Measurements from ENCODE around the gene DOCK1.

The DOCK1 gene

GRCh38 chr10:127326883-127327282 lies 421.7 kb downstream of the DOCK1 start:
- no peak for TF ChIP-seq Cebpa-rat (IDR thresholded peaks at IDR 0.05)
- no peaks in the 10 kb centered on the region for H3K9me3 ChIP-seq
- H4K20me1 ChIP-seq = no peaks in the 10 kb centered on the region
- H3K4me1 ChIP-seq = no peaks in the 10 kb centered on the region
- H3K27ac ChIP-seq = no peak overlapping the region
- no peaks in the 10 kb centered on the region for H3K27me3 ChIP-seq
- H3K4me2 ChIP-seq = no peak overlapping the region
- H3K4me3 ChIP-seq = no peak overlapping the region
- no peaks in the 10 kb centered on the region for H3K36me3 ChIP-seq
- no peak overlapping the region for H3K9ac ChIP-seq

DNA sequence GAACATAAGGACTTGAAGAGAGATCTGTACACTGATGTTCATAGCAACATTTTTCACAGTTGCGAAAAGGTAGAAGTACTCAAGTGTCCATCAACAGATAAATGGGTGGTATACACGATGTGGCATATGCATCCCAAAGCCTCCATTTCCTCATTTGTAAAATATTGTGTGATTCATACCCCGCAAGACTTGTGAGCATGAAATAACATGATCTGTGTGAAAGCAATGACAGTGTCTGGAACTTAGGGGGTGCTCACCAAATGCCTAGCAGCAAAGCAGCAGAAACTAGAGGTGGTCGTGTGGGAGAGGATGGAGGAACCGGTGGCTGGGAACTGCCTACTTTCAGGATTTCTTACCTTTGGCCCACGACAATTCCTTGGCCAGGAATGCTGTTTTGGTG lies 426.5 kb downstream of the DOCK1 start:
- no peaks in the 10 kb centered on the region for H4K20me1 ChIP-seq
- no peak for TF ChIP-seq Cebpa-rat (IDR thresholded peaks at IDR 0.05)
- H3K27ac ChIP-seq = no peak overlapping the region
- H3K9ac ChIP-seq = no peak overlapping the region
- no peak overlapping the region for H3K4me2 ChIP-seq
- H3K27me3 ChIP-seq = no peaks in the 10 kb centered on the region
- no peaks in the 10 kb centered on the region for H3K36me3 ChIP-seq
- H3K4me1 ChIP-seq = no peaks in the 10 kb centered on the region
- no peak overlapping the region for H3K4me3 ChIP-seq
- H3K9me3 ChIP-seq = no peaks in the 10 kb centered on the region

GRCh38 chr10:127332631-127333030 lies 427.4 kb downstream of the DOCK1 start:
- Histone ChIP-seq H3K4me1 (no peaks in the 10 kb centered on the region), H3K9ac (no peak overlapping the region), H3K9me3 (no peaks in the 10 kb centered on the region), H3K4me2 (no peak overlapping the region), H3K36me3 (no peaks in the 10 kb centered on the region), H3K4me3 (no peak overlapping the region), H3K27ac (no peak overlapping the region), H4K20me1 (no peaks in the 10 kb centered on the region), H3K27me3 (no peaks in the 10 kb centered on the region)
- no peak for TF ChIP-seq Cebpa-rat (IDR thresholded peaks at IDR 0.05)

DNA sequence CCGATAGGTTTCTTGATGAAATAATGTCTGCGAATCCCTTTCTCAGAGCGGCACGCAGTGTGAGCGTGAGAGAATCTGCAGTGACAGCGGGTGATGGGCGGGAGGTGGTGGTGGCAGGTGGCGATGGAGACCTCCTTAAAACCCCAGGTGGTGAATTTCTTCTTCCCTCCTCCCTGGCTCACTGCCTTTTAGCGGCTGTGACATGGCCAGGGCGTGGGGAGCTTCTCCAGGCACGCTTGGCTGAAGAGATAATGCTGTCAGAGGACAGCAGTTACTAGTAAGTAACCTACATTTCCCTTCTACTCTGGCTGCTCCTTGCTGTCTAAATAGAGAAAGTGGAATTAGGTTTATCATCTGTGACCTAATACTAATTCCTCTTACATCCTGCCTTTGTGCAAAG lies 432.6 kb downstream of the DOCK1 start:
- Histone ChIP-seq H3K9me3 (no peaks in the 10 kb centered on the region), H3K4me2 (no peak overlapping the region)

GRCh38 chr10:127338399-127339110 lies 433.3 kb downstream of the DOCK1 start:
- TF ChIP-seq Cebpa-rat (IDR thresholded peaks at IDR 0.05) = no peak

More for the DNA sequence above, 432.6 kb downstream of the DOCK1 start:
- H3K4me3 ChIP-seq = no peak overlapping the region
- TF ChIP-seq Cebpa-rat (IDR thresholded peaks at IDR 0.05) = no peak
- no peak overlapping the region for H3K9ac ChIP-seq
- no peaks in the 10 kb centered on the region for H4K20me1 ChIP-seq
- H3K36me3 ChIP-seq = no peaks in the 10 kb centered on the region
- H3K27me3 ChIP-seq = no peaks in the 10 kb centered on the region
- peaks cover 5% of the 10 kb centered on the region; the same call in 1 of the 2 replicates for H3K4me1 ChIP-seq
- H3K27ac ChIP-seq = no peak overlapping the region

DNA sequence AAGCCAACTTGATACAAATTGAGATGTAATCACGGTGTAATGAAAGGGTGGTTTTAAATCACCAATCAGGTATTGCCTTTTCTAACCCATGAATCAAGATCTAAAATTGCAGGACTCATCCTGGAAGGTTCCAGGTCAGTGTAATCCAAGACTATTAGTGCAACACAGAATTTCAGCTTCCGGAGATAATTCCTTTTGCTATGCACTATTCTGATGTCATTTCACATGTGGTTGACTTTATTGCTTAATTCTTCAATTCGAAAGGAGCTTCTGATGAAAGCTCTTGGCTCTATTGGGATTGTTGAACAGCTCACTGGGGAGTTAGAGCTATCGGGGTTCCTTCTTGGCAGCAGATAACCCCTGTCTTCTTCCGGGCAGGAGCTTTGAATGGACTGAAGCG lies 438.6 kb downstream of the DOCK1 start:
- Histone ChIP-seq H3K27me3 (no peaks in the 10 kb centered on the region), H3K27ac (no peak overlapping the region), H3K4me3 (no peak overlapping the region), H3K9ac (no peak overlapping the region), H4K20me1 (no peaks in the 10 kb centered on the region), H3K36me3 (no peaks in the 10 kb centered on the region), H3K9me3 (no peaks in the 10 kb centered on the region), H3K4me2 (no peak overlapping the region), H3K4me1 (peaks cover 15% of the 10 kb centered on the region; the same call in 1 of the 2 replicates)
- no peak for TF ChIP-seq Cebpa-rat (IDR thresholded peaks at IDR 0.05)

More at GRCh38 chr10:127338399-127339110, 433.3 kb downstream of the DOCK1 start:
- no peak overlapping the region for H3K4me2 ChIP-seq
- no peak overlapping the region for H3K27ac ChIP-seq
- no peaks in the 10 kb centered on the region for H3K27me3 ChIP-seq
- H4K20me1 ChIP-seq = no peaks in the 10 kb centered on the region
- H3K4me1 ChIP-seq = peaks cover 5% of the 10 kb centered on the region; the same call in 1 of the 2 replicates
- H3K36me3 ChIP-seq = no peaks in the 10 kb centered on the region
- no peak overlapping the region for H3K4me3 ChIP-seq
- no peak overlapping the region for H3K9ac ChIP-seq
- no peaks in the 10 kb centered on the region for H3K9me3 ChIP-seq

DNA sequence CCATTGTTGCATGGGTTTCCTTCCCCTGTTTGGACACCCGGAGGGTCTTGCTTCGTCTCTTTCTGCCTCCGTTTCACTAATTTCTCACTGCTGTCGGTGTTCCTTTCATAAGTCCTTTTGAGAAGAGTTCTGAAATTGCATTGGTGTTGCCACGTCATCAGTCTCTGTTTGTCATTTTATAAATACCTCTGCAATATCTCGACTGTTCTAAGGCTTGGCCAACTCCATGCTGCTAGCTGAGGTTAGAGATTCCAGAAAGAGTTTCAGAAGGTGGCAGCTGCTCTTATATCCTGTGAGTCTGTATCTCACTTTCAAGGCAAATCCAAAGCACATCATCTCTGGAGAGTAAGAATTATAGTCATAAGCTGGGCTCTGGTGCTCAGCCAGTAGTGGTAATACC lies 439.1 kb downstream of the DOCK1 start:
- Histone ChIP-seq H3K4me2 (no peak overlapping the region), H3K4me3 (no peak overlapping the region), H4K20me1 (no peaks in the 10 kb centered on the region), H3K9me3 (no peaks in the 10 kb centered on the region), H3K27me3 (no peaks in the 10 kb centered on the region), H3K9ac (no peak overlapping the region), H3K36me3 (no peaks in the 10 kb centered on the region), H3K4me1 (peaks cover 15% of the 10 kb centered on the region; the same call in 1 of the 2 replicates), H3K27ac (no peak overlapping the region)
- TF ChIP-seq Cebpa-rat (IDR thresholded peaks at IDR 0.05) = no peak

DNA sequence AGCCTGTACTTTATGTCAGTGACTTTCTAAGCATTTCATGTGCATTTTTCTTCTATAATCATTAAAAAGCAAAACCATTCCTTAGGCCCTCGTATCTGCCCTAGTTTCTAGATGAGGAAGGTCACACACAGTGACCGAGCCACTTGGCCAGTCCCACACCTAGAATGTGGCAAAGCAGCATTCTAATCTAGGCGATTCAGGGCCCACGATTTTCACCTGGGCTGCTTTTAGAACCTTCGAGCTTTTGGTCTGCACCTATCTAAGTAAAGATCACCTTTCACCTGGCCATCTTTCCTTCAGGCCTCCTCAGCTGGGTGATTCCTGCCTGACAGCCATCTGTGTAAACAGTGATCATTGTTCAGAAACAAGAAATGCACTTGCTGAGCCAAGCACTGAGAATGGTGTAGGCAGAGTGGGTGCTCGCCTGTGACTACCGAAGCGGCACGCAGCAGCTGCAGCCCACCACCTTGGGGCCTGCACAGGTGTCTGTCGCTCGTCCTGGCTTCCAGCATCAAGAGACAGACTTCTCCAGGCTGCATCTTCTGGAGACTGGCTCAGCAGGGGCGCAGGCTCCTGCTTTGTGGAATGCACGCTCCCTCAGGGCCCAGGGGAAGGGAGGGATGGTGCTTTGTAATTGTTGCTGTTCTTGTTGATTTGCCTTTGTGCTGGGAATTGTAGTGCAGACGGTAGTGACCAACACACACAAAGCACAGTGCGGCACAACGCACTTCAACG lies 440.2 kb downstream of the DOCK1 start:
- H3K4me2 ChIP-seq = no peak overlapping the region
- H3K9me3 ChIP-seq = no peaks in the 10 kb centered on the region
- H3K4me3 ChIP-seq = no peak overlapping the region
- H3K36me3 ChIP-seq = no peaks in the 10 kb centered on the region
- no peak for TF ChIP-seq Cebpa-rat (IDR thresholded peaks at IDR 0.05)
- H3K9ac ChIP-seq = no peak overlapping the region
- H3K27me3 ChIP-seq = no peaks in the 10 kb centered on the region
- no peak overlapping the region for H3K27ac ChIP-seq
- no peaks in the 10 kb centered on the region for H4K20me1 ChIP-seq
- H3K4me1 ChIP-seq = peaks cover 15% of the 10 kb centered on the region; the same call in 1 of the 2 replicates

GRCh38 chr10:127346604-127347003 lies 441.4 kb downstream of the DOCK1 start:
- Histone ChIP-seq H4K20me1 (no peaks in the 10 kb centered on the region), H3K9me3 (no peaks in the 10 kb centered on the region), H3K4me3 (no peak overlapping the region), H3K27ac (no peak overlapping the region), H3K36me3 (no peaks in the 10 kb centered on the region), H3K4me2 (no peak overlapping the region), H3K9ac (no peak overlapping the region), H3K27me3 (no peaks in the 10 kb centered on the region), H3K4me1 (peaks cover 22% of the 10 kb centered on the region)
- TF ChIP-seq Cebpa-rat (IDR thresholded peaks at IDR 0.05) = no peak

DNA sequence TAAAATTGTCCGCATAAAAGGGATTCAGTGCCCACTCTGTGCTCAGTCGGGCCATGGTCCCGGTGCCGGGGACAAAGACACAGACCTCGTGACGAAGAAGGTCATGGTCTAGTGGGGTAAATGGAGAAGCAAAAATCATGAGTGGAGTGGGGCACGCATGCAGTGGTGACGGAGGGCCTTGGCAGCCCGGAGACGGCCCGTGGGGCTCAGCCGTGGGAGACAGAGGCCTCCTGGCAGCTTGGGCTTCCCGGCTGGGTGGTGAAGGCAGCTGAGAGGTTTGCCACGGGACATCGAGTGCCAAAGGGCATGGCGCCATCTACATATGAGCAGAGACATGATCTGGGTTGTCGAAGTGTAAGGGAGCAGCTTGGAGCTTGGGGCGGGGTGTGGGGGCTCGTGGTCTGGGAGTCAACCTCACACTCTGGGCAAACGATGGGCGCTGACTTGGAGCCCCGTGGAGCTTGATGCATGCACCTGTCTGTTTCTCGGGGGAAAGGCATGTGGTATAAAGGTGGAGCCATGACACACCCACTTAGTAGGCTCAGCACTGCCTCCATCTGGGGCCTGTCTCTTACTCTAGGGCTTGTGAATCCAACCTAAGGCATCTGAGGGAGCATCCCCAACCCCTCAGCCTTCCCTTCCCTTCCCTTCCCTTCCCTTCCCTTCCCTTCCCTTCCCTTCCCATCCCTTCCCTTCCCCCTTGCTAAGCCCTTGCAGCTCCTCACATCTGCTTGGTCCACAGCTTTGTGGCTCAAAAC lies 442.2 kb downstream of the DOCK1 start:
- Histone ChIP-seq H3K9me3 (no peaks in the 10 kb centered on the region), H3K4me1 (peaks cover 27% of the 10 kb centered on the region), H3K27me3 (no peaks in the 10 kb centered on the region), H3K9ac (no peak overlapping the region), H3K4me2 (no peak overlapping the region), H3K27ac (no peak overlapping the region), H3K4me3 (no peak overlapping the region), H3K36me3 (no peaks in the 10 kb centered on the region), H4K20me1 (no peaks in the 10 kb centered on the region)
- TF ChIP-seq Cebpa-rat (IDR thresholded peaks at IDR 0.05) = no peak
